Heart left ventricle (tissue), 16 donors: ENCODE data around the gene IGFBP2. TPM values are rescaled to one million over a fixed set of nuclear protein-coding genes. Genes with fewer than 3 reads are reported as not detected.

ENCODE experiments used
- ATAC-seq, 4 donors: fragments of 200-7000 bp; cut with Tn5 transposase; one replicate each; pipeline ENCODE4 v1.9.1; 2020 to 2022; ENCODE audit warnings: moderate library complexity in 4 of 4, mild to moderate bottlenecking in 3 of 4, moderate number of reproducible peaks in 1 of 4
- DNase-seq, 5 donors: peaks; one replicate each; pipeline ENCODE4 v3.0.0-alpha.2; 2020
- H3K27ac ChIP-seq, 12 donors: fragments of 200-600 bp; sonication (generic) in 4 of 12; one replicate each; pipeline versions ENCODE4 v1.5.0 to v1.8.0; 2016 to 2022; ENCODE audit warnings: mild to moderate bottlenecking in 2 of 12
- H3K27me3 ChIP-seq, 9 donors: fragments of 200-600 bp; sonication (generic) in 2 of 9; one replicate each; pipeline versions ENCODE4 v1.5.1 to v1.8.0; 2016 to 2022; ENCODE audit warnings: mild to moderate bottlenecking in 3 of 9
- H3K36me3 ChIP-seq, 9 donors: fragments of 200-600 bp; sonication (generic) in 2 of 9; one replicate each; pipeline versions ENCODE4 v1.5.0 to v1.8.0; 2018 to 2022; ENCODE audit warnings: mild to moderate bottlenecking in 2 of 9
- H3K4me1 ChIP-seq, 12 donors: fragments of 200-600 bp; sonication (generic) in 4 of 12; one replicate each; pipeline versions ENCODE4 v1.5.0 to v1.8.0; 2016 to 2022; ENCODE audit warnings: mild to moderate bottlenecking in 3 of 12
- H3K4me3 ChIP-seq, 12 donors: fragments of 200-600 bp; sonication (generic) in 4 of 12; one replicate each; pipeline versions ENCODE4 v1.5.0 to v1.8.0; 2017 to 2022; ENCODE audit warnings: mild to moderate bottlenecking in 9 of 12, moderate library complexity in 4 of 12
- H3K9me3 ChIP-seq, 12 donors: fragments of 200-600 bp; sonication (generic) in 4 of 12; one replicate each; pipeline versions ENCODE4 v1.5.0 to v1.8.0; 2016 to 2022; ENCODE audit warnings: mild to moderate bottlenecking in 1 of 12
- POLR2A ChIP-seq, 2 donors: fragments of 450-650 bp; IDR thresholded peaks; one replicate each; pipeline ENCODE4 v1.6.1; 2017; ENCODE audit warnings: antibody characterized with exemption in 2 of 2, mild to moderate bottlenecking in 2 of 2, moderate library complexity in 2 of 2
- WGBS, 4 donors: extraction: QIAGEN DNeasy Blood & Tissue Kit in 2 of 4; methylation state at CpG; one replicate each; pipeline versions ENCODE4 v1.1.5 to v1.1.7; 2013 to 2018; 5-methylcytosine and 5-hydroxymethylcytosine counted together
- intact Hi-C, 10 donors: fragments of 100-400 bp; cut with DNase I; formaldehyde crosslinking; loops; one replicate each; pipeline versions ENCODE4 v1.11.1 to v1.14.2; 2022
- polyA plus RNA-seq, 2 donors: library from polyadenylated mRNA; stranded (reverse); fragments of 200-250 nt; gene quantifications; one replicate each; pipeline ENCODE4 v1.2.3, GENCODE V29; 2013
- total RNA-seq, 9 donors: library from RNA; depleted of rRNA in 2 of 9; stranded (reverse); fragments of >200 nt in 2 of 9; fragmentation: NEBNext Ultra II Directional in 3 of 9; extraction: Animal tissue kit (Norgen Biotek cat#: 25700) in 3 of 9; gene quantifications; one replicate each; pipeline versions ENCODE4 v1.1.0 to v1.2.4, GENCODE V29; 2016 to 2023
- TF ChIP-seq, protein P1 (sequence below), 12 donors: fragments of 200-600 bp; sonication (generic) in 4 of 12; IDR thresholded peaks; one replicate each; pipeline versions ENCODE4 v1.5.0 to v1.8.0; 2018 to 2022; ENCODE audit warnings: antibody characterized with exemption in 12 of 12, mild to moderate bottlenecking in 5 of 12
- donor health status: ischemic (EF 13 %, LVEDD 7.1; RV severe dilation, severe dysfunction).
- donor health status: healthy with polysubstance abuse.
- donor health status: DM: no; HTN: yes; CAD: no.
- donor health status: DM: no; HTN: no; CAD: no.
- donor health status: ischemic (EF 25% LVEDD 6.9; RV normal size, moderate dysfunction).
- donor health status: ischemic (EF 25% LVEDD 5.7; RV mildly dilated, moderate dysfunction).
- donor health status: healthy.
- donor health status: DM: yes; HTN: yes; CAD: no.
- donor health status: ischemic (EF 35%, LVEDD 5.7; RV mildly dilated, moderate dysfunction).
- donor health status: nonischemic (EF 11% LVEDD 7.7; RV severe dilation, severe dysfunction).
- donor health status: DM: yes; HTN: yes; CAD: no.
- donor health status: PGD.
- donor health status: ischemic (EF 29% LVEDD 5.4; RV normal size, mild dysfunction).
- donor health status: nonischemic (EF 23%, LVEDD 6.1; RV moderate dilation, normal function).

The IGFBP2 gene
- total and polyA plus RNA-seq, 11 donors: 57.2 to 326 (median 113) TPM

DNA sequence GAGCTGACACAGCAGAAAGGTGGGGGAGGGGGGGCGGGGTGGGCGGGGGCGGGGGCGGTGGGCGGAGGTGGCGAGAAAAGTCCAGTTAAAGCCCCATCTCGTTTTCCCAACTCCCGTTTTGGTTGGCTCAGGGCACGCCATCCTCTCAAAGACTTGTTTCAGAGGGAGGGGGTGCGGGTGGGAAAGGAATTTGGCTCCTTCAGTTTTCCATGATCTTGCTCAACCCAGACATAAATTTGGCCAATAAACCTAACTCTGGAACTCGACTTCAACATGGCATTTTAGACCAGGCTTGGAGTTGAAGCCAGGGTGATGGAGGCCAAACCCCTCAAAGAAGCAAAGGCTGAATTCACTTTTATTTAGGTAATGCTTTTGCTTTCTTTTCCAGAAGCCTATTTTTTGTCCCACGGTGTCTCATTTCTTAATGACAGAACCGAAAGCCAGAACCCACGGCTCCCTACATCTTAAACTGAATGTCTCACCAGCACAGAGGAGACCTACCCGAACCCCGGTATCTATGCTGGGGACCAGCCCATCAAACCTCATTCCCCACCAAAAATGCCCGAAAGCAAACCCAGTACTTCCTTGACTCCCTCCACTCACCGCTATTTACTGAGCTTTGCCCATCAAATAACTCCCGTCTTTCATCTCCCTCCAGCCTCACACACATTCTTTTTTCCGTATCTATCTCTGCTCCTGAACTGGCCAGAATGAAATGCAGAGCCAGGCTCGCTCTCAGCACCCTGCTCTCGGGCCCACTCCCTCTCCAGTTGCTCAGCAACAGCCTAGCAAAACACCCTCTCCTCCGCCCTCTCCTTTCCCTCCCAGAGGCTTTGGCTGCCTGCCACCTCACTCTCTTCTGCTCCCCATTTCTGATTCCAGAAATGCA, 57.9 kb downstream of the IGFBP2 start:
- intact Hi-C loops: loop anchor here in 8 of 10 donors (5.0 to 10.0 kb wide), 10 partner anchors 164 to 1026 kb away; no protein-coding TSS in a partner anchor
- no peaks in the 10 kb centered on the region for H3K9me3 ChIP-seq
- peak overlapping the region; percentile 57 to 93 (median 86) for H3K27ac ChIP-seq
- DNase-seq (peak; percentile 83 to 94 (median 91)), ATAC-seq (peak; percentile 75 to 82 (median 78))
- H3K4me1 ChIP-seq: peaks cover 0 to 82% (median 33%) of the 10 kb centered on the region in 12 donors
- H3K4me3 ChIP-seq: peak overlapping the region in 10 of 12 donors; percentile 30 to 80 (median 63)
- TF ChIP-seq, protein P1, sequence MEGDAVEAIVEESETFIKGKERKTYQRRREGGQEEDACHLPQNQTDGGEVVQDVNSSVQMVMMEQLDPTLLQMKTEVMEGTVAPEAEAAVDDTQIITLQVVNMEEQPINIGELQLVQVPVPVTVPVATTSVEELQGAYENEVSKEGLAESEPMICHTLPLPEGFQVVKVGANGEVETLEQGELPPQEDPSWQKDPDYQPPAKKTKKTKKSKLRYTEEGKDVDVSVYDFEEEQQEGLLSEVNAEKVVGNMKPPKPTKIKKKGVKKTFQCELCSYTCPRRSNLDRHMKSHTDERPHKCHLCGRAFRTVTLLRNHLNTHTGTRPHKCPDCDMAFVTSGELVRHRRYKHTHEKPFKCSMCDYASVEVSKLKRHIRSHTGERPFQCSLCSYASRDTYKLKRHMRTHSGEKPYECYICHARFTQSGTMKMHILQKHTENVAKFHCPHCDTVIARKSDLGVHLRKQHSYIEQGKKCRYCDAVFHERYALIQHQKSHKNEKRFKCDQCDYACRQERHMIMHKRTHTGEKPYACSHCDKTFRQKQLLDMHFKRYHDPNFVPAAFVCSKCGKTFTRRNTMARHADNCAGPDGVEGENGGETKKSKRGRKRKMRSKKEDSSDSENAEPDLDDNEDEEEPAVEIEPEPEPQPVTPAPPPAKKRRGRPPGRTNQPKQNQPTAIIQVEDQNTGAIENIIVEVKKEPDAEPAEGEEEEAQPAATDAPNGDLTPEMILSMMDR (IDR thresholded peaks at IDR 0.05): no peak
- peak in 1 of 2 donors; percentile 23 for TF ChIP-seq POLR2A (IDR thresholded peaks at IDR 0.05)
- peaks cover 0 to 60% (median 0%) of the 10 kb centered on the region in 9 donors for H3K27me3 ChIP-seq
- 9 to 14% (median 10%) methylated on average over 22 to 23 of the region's 23 CpGs for WGBS, 4 donors
- peaks cover 0 to 32% (median 4%) of the 10 kb centered on the region in 9 donors for H3K36me3 ChIP-seq

GRCh38 chr2:216692636-216693413, 59.6 kb downstream of the IGFBP2 start:
- H3K9me3 ChIP-seq: no peaks in the 10 kb centered on the region
- intact Hi-C loops: loop anchor here in 8 of 10 donors (5.0 to 10.0 kb wide), 10 partner anchors 162 to 1024 kb away; no protein-coding TSS in a partner anchor
- TF ChIP-seq POLR2A (IDR thresholded peaks at IDR 0.05): no peak
- TF ChIP-seq, protein P1 (IDR thresholded peaks at IDR 0.05): no peak
- WGBS, 4 donors: 0 to 1% (median 1%) methylated on average over 28 of the region's 28 CpGs
- peaks cover 0 to 19% (median 0%) of the 10 kb centered on the region in 9 donors for H3K36me3 ChIP-seq
- peak; percentile 47 to 68 (median 55) for ATAC-seq
- peak overlapping the region; percentile 58 to 93 (median 88) for H3K27ac ChIP-seq
- DNase-seq: peak; percentile 85 to 92 (median 90)
- peak overlapping the region; percentile 53 to 80 (median 63) for H3K4me3 ChIP-seq
- peaks cover 0 to 61% (median 0%) of the 10 kb centered on the region in 9 donors for H3K27me3 ChIP-seq
- peaks cover 0 to 69% (median 37%) of the 10 kb centered on the region in 12 donors for H3K4me1 ChIP-seq

GRCh38 chr2:216693414-216694080, 60.3 kb downstream of the IGFBP2 start:
- peak overlapping the region; percentile 59 to 93 (median 88) for H3K27ac ChIP-seq
- H3K36me3 ChIP-seq: peaks cover 0 to 13% (median 0%) of the 10 kb centered on the region in 9 donors
- 2 to 4% (median 2%) methylated on average over 15 of the region's 15 CpGs for WGBS, 4 donors
- DNase-seq (no peak), ATAC-seq (no peak)
- intact Hi-C loops: loop anchor here in 8 of 10 donors (5.0 to 10.0 kb wide), 10 partner anchors 161 to 1024 kb away; no protein-coding TSS in a partner anchor
- H3K27me3 ChIP-seq: peaks cover 0 to 67% (median 0%) of the 10 kb centered on the region in 9 donors
- H3K9me3 ChIP-seq: no peaks in the 10 kb centered on the region
- TF ChIP-seq, protein P1 (IDR thresholded peaks at IDR 0.05): no peak
- no peak for TF ChIP-seq POLR2A (IDR thresholded peaks at IDR 0.05)
- peak overlapping the region; percentile 53 to 80 (median 63) for H3K4me3 ChIP-seq
- peaks cover 0 to 63% (median 37%) of the 10 kb centered on the region in 12 donors for H3K4me1 ChIP-seq
